ENCODE data around the gene NR4A1.

- TF ChIP-seq EP300 (IDR thresholded peaks at IDR 0.05) (no peak), CTCF (IDR thresholded peaks at IDR 0.05) (no peak), POLR2A (IDR thresholded peaks at IDR 0.05; ENCODE audit: low read depth) (no peak), POLR2AphosphoS5 (IDR thresholded peaks at IDR 0.05) (no peak)
Measured at GRCh38 chr12:52003591-52003990, 47.7 kb upstream of the NR4A1 start.
